Stimulated activated CD8-positive, alpha-beta memory T cell treated with anti-CD3 and anti-CD28 coated beads, Interleukin-15, amount 100 ng/mL, for 24 hours (primary cell): ENCODE measurements around the gene LUZP1.

Experiments used
- DNase-seq: peaks from one replicate; pipeline ENCODE4 v3.0.0-alpha.2; 2020; ENCODE audit warnings: low read depth

LUZP1 gene

GRCh38 chr1:23150742-23151141 lies 17.9 kb downstream of the LUZP1 start:
- DNase-seq: no peak

- no peak for DNase-seq
These were observed 18.5 kb downstream of the LUZP1 start for GRCh38 chr1:23150125-23150524.

GRCh38 chr1:23149114-23149513 lies 19.5 kb downstream of the LUZP1 start:
- DNase-seq: no peak

- DNase-seq: no peak
These were observed 20.6 kb downstream of the LUZP1 start for GRCh38 chr1:23148084-23148483.

GRCh38 chr1:23140940-23141596 lies 27.6 kb downstream of the LUZP1 start:
- no peak for DNase-seq

GRCh38 chr1:23135268-23135667 lies 33.4 kb downstream of the LUZP1 start:
- DNase-seq: no peak

GRCh38 chr1:23134055-23134454 lies 34.6 kb downstream of the LUZP1 start:
- DNase-seq: no peak

GRCh38 chr1:23133587-23133986 lies 35.1 kb downstream of the LUZP1 start:
- no peak for DNase-seq

GRCh38 chr1:23132033-23132432 lies 36.6 kb downstream of the LUZP1 start:
- no peak for DNase-seq

GRCh38 chr1:23129846-23130245 lies 38.8 kb downstream of the LUZP1 start:
- no peak for DNase-seq

GRCh38 chr1:23126801-23127200 lies 41.9 kb downstream of the LUZP1 start:
- no peak for DNase-seq

- no peak for DNase-seq
These were observed 42.5 kb downstream of the LUZP1 start for GRCh38 chr1:23126200-23126599.

GRCh38 chr1:23125489-23125888 lies 43.2 kb downstream of the LUZP1 start:
- DNase-seq: no peak

- DNase-seq: no peak
These were observed 44.2 kb downstream of the LUZP1 start for GRCh38 chr1:23124259-23125026.

GRCh38 chr1:23123528-23123927 lies 45.1 kb downstream of the LUZP1 start:
- no peak for DNase-seq

GRCh38 chr1:23122796-23123195 lies 45.9 kb downstream of the LUZP1 start:
- DNase-seq: no peak

- no peak for DNase-seq
These were observed 46.5 kb downstream of the LUZP1 start for GRCh38 chr1:23122023-23122748.

GRCh38 chr1:23120383-23120782 lies 48.3 kb downstream of the LUZP1 start:
- no peak for DNase-seq

GRCh38 chr1:23118957-23119792 lies 49.5 kb downstream of the LUZP1 start:
- no peak for DNase-seq

- DNase-seq: no peak
These were observed 50.2 kb downstream of the LUZP1 start for GRCh38 chr1:23118407-23118806.

- DNase-seq: no peak
These were observed 51.5 kb downstream of the LUZP1 start for GRCh38 chr1:23116921-23117699.
